Fibroblast of lung (primary cell): ENCODE data around the gene C1QTNF7.

Source experiments
- CTCF ChIP-seq, 2 donors: IDR thresholded peaks in 1 of 2; conservative IDR thresholded peaks in 1 of 2; 1 replicate in 1 of 2; 2 replicates in 1 of 2; pipeline ENCODE4 v1.5.1; 2011 to 2012; ENCODE audit warnings: low read length in 2 of 2, control low read depth in 1 of 2, inconsistent platforms in 1 of 2, low read depth in 1 of 2, mild to moderate bottlenecking in 1 of 2
- EZH2 ChIP-seq: IDR thresholded peaks from 2 replicates; pipeline ENCODE4 v1.5.1; 2012; ENCODE audit warnings: low read length, control low read depth, mild to moderate bottlenecking; ENCODE audit errors: missing control alignments

DNA sequence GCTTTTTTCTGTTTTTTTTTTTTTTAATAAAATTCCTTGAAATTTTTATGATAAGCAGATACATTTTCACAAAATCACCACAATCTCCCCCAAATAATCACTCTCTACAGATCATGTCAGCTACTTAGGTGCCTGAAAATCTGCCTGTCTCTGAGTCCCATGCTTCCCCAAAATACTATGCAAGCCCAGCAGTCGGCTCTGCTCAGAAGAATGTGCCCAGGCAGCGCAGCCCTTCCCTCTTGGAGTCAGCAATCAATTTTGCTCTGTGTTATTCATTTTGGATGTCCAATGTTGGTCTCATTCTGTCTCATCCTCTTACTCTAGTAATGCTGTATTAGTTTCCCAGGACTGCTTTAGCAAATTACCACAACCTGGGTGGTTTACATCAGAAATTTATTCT is 24.9 kb upstream of the C1QTNF7 start:
- TF ChIP-seq CTCF (conservative IDR thresholded peaks at IDR 0.05 in 1 of 2, IDR thresholded peaks at IDR 0.05 in 1 of 2; ENCODE audit: low read depth in 1 of 2, low read length in 2 of 2), result no peak
- no peak for TF ChIP-seq EZH2
